Measurements from ENCODE around the gene VAV2. TPM values are rescaled to one million over a fixed set of nuclear protein-coding genes. Genes with fewer than 3 reads are reported as not detected.

VAV2 gene
- total RNA-seq, 1 experiment from 2014 or later = 30.7 TPM

DNA sequence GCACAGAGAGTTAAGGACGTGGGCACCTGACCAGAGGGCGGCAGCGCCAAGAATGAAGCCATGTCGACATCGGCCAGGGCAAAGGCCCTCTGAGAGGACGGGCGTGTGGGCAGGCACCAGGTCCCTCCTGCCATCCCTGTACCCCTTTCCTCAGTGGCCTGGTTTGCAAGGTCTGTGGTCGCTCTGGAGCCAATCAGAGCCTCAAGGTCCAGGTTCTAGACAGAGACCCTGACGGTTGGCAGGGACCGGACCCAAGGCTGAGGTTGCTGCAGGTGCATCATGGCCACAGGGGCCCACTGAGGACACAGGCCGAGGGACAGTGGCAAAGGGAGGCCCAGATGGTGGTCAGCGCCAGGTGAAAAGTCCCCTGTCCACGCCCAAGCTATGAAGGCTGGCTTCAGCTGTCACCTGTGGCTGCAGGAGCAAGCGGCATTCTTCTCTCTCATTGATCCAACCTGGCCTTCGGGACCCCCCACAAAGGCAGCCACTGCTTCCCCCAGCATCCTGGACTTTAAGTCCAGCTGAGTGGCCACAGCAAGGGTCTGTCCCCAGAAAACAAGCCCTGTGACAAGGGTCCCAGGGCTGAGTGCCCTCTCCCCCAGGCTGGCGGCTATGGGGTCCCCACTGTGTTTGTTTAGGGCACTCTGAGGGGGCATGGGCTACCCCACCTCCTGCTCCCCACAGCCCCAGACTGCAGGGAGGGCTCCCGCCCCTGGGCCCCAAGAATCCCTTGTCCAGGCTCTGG lies 48.9 kb downstream of the VAV2 start:
- Mint-ChIP-seq H3K27ac (ENCODE audit: unreplicated experiment) (no peak overlapping the region), H3K9me3 (ENCODE audit: low read depth, unreplicated experiment) (no peaks in the 10 kb centered on the region), H3K27me3 (ENCODE audit: unreplicated experiment) (no peaks in the 10 kb centered on the region), H3K36me3 (ENCODE audit: insufficient read depth, unreplicated experiment) (peaks cover 6% of the 10 kb centered on the region), H3K4me3 (ENCODE audit: low read depth, unreplicated experiment) (no peak overlapping the region), H3K4me1 (ENCODE audit: low read depth, unreplicated experiment) (peaks cover 7% of the 10 kb centered on the region)
- TF ChIP-seq, protein P1, sequence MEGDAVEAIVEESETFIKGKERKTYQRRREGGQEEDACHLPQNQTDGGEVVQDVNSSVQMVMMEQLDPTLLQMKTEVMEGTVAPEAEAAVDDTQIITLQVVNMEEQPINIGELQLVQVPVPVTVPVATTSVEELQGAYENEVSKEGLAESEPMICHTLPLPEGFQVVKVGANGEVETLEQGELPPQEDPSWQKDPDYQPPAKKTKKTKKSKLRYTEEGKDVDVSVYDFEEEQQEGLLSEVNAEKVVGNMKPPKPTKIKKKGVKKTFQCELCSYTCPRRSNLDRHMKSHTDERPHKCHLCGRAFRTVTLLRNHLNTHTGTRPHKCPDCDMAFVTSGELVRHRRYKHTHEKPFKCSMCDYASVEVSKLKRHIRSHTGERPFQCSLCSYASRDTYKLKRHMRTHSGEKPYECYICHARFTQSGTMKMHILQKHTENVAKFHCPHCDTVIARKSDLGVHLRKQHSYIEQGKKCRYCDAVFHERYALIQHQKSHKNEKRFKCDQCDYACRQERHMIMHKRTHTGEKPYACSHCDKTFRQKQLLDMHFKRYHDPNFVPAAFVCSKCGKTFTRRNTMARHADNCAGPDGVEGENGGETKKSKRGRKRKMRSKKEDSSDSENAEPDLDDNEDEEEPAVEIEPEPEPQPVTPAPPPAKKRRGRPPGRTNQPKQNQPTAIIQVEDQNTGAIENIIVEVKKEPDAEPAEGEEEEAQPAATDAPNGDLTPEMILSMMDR (IDR thresholded peaks at IDR 0.05; ENCODE audit: unreplicated experiment) = no peak
- CTCF ChIA-PET = no interaction called here
- intact Hi-C loops (cut with micrococcal nuclease; ENCODE audit: unreplicated experiment) = no loop called here
- BruUV-seq (replicated peaks) = no TSS peak
- DNase-seq = no peak

DNA sequence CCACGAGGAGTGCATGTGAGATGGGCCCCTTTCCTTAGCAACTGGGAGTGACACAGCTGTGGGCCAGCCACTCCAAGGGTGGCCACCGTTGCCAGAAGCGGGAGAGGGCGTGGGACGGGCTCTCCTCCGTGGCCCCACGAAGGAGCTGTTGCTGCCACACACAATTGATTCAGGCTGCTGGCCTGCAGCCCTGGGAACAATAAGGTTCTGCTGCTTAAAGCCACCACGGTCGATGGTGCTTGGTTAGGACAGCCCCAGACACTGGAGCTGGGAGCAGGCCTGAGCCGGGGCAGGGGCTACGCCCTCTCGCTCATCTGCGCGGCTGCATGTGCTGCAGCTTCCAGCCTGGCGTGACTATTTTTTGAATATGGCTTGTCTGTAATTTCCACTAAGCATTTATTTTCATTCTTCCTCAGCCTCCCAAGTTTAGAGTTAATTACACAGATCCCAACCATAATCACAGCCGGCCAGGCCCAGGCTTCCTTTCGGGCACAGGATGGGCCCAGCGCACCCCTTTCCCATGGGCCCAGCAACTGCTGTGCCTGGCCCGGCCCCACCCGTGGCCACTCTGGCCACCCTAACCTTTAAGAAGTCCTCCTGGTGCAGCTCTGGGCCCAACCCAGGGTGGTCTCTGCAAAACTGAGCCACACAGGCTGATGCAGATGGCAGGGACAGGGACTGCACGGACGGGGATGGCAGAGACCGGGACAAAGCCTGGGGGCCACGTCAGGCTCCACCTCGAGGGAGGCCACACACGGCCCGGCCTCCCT lies 49.7 kb downstream of the VAV2 start:
- no peaks in the 10 kb centered on the region for H3K9me3 Mint-ChIP-seq (ENCODE audit: low read depth, unreplicated experiment)
- no peak for DNase-seq
- no peak overlapping the region for H3K27ac Mint-ChIP-seq (ENCODE audit: unreplicated experiment)
- intact Hi-C loops (cut with micrococcal nuclease; ENCODE audit: unreplicated experiment) = no loop called here
- H3K4me3 Mint-ChIP-seq (ENCODE audit: low read depth, unreplicated experiment) = no peak overlapping the region
- no TSS peak for BruUV-seq (replicated peaks)
- TF ChIP-seq, protein P1 (IDR thresholded peaks at IDR 0.05; ENCODE audit: unreplicated experiment) = no peak
- CTCF ChIA-PET = no interaction called here
- peaks cover 7% of the 10 kb centered on the region for H3K4me1 Mint-ChIP-seq (ENCODE audit: low read depth, unreplicated experiment)
- H3K36me3 Mint-ChIP-seq (ENCODE audit: insufficient read depth, unreplicated experiment) = peaks cover 6% of the 10 kb centered on the region
- H3K27me3 Mint-ChIP-seq (ENCODE audit: unreplicated experiment) = no peaks in the 10 kb centered on the region

DNA sequence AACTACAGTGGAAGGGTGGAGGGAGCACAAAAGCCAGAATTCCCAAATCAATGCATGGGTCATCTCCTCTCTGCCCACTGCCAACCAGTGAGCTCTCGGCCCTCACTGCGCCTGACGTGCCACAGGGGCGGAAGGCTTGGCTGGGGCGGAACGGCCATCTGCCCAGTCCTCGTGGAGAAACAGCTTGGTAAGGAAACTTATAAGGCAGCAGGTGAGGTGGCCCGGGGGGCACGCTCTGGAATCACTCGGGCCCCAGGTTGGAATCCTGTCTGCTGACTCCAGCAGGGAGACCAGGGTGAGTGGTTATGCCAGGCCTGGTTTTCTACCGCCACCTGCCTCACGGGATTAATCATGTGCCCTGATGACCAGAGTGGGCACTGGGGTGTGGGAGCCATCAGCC lies 52.3 kb downstream of the VAV2 start:
- Mint-ChIP-seq H3K4me3 (ENCODE audit: low read depth, unreplicated experiment) (no peak overlapping the region), H3K9me3 (ENCODE audit: low read depth, unreplicated experiment) (no peaks in the 10 kb centered on the region), H3K27me3 (ENCODE audit: unreplicated experiment) (no peaks in the 10 kb centered on the region), H3K27ac (ENCODE audit: unreplicated experiment) (no peak overlapping the region), H3K36me3 (ENCODE audit: insufficient read depth, unreplicated experiment) (peaks cover 12% of the 10 kb centered on the region), H3K4me1 (ENCODE audit: low read depth, unreplicated experiment) (no peaks in the 10 kb centered on the region)
- TF ChIP-seq, protein P1 (IDR thresholded peaks at IDR 0.05; ENCODE audit: unreplicated experiment) = no peak
- no TSS peak for BruUV-seq (replicated peaks)
- CTCF ChIA-PET = no interaction called here
- no peak for DNase-seq
- intact Hi-C loops (cut with micrococcal nuclease; ENCODE audit: unreplicated experiment) = no loop called here

DNA sequence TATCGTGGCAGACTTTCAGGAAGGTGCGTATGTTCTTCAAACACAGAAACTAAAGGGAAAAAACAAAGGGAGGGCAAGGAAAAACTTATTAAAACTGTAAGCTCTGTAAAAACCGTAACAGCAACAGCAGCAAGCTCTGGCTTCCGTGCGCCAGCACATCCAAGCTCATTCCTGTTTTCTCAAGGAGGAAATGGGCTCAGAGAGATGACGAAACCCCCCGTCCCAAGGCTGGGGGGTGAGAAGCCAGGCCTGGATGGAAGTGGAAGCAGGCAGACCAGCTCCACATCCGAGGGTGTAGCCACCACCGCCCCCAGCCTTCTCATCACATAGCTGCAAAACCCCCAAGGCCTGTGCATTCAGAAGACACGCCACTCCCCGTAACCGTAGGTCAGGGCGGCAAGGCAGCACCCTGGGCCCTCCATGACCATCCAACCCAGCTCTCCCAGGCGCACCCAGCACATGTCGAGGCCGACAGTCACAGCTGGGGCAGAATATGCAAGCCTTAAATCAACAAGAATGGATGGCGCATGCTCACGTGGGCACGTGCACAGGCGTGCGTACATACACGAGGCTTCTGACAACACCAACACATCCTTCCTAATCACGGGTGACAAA lies 52.8 kb downstream of the VAV2 start:
- no TSS peak for BruUV-seq (replicated peaks)
- Mint-ChIP-seq H3K4me3 (ENCODE audit: low read depth, unreplicated experiment) (no peak overlapping the region), H3K27me3 (ENCODE audit: unreplicated experiment) (no peaks in the 10 kb centered on the region), H3K27ac (ENCODE audit: unreplicated experiment) (no peak overlapping the region), H3K4me1 (ENCODE audit: low read depth, unreplicated experiment) (no peaks in the 10 kb centered on the region), H3K9me3 (ENCODE audit: low read depth, unreplicated experiment) (no peaks in the 10 kb centered on the region), H3K36me3 (ENCODE audit: insufficient read depth, unreplicated experiment) (peaks cover 12% of the 10 kb centered on the region)
- intact Hi-C loops (cut with micrococcal nuclease; ENCODE audit: unreplicated experiment) = no loop called here
- DNase-seq = no peak
- CTCF ChIA-PET = no interaction called here
- TF ChIP-seq, protein P1 (IDR thresholded peaks at IDR 0.05; ENCODE audit: unreplicated experiment) = no peak

Data from Calu3 (cell line).